Natural killer cell (primary cell): ENCODE data around the gene CTRB1. TPM values are rescaled to one million over a fixed set of nuclear protein-coding genes. Genes with fewer than 3 reads are reported as not detected.

Source experiments
- ATAC-seq, 3 donors: fragments of 150-1000 bp in 2 of 3; fragments of 200-7000 bp in 1 of 3; cut with Tn5 transposase; 1 replicate in 1 of 3; 2 replicates in 2 of 3; pipeline ENCODE4 v1.10.0; 2021; ENCODE audit warnings: mild to moderate bottlenecking in 2 of 3, moderate library complexity in 2 of 3
- DNase-seq, 2 donors: peaks; one replicate each; pipeline versions ENCODE4 v3.0.0 to v3.0.0-alpha.2; 2013 to 2021; ENCODE audit warnings: mixed read lengths in 1 of 2
- H3K27ac ChIP-seq: one replicate; pipeline ENCODE4 v1.5.1; 2013; ENCODE audit warnings: mild to moderate bottlenecking, low read length
- H3K27me3 ChIP-seq: one replicate; pipeline ENCODE4 v1.6.1; 2013; ENCODE audit warnings: low read length; ENCODE audit not compliant: control insufficient read depth, insufficient read depth
- H3K36me3 ChIP-seq: one replicate; pipeline ENCODE4 v1.6.1; 2013; ENCODE audit warnings: low read length; ENCODE audit not compliant: control insufficient read depth, insufficient read depth
- H3K4me1 ChIP-seq: one replicate; pipeline ENCODE4 v1.6.1; 2013; ENCODE audit warnings: low read length; ENCODE audit not compliant: control insufficient read depth, insufficient read depth
- H3K4me3 ChIP-seq: one replicate; pipeline ENCODE4 v1.5.1; 2013; ENCODE audit warnings: low read length
- H3K9me3 ChIP-seq: one replicate; pipeline ENCODE4 v1.6.1; 2013; ENCODE audit warnings: low read length; ENCODE audit not compliant: control insufficient read depth, insufficient read depth
- H3K27ac Mint-ChIP-seq, 2 donors: one replicate each; pipeline ENCODE4 v1.8.0; 2022; ENCODE audit warnings: mild to moderate bottlenecking in 2 of 2, mixed read lengths in 2 of 2, moderate library complexity in 1 of 2
- H3K27me3 Mint-ChIP-seq, 2 donors: one replicate each; pipeline ENCODE4 v1.8.0; 2022; ENCODE audit warnings: low read depth in 2 of 2, mixed read lengths in 2 of 2
- H3K36me3 Mint-ChIP-seq: one replicate; pipeline ENCODE4 v1.8.0; 2022; ENCODE audit warnings: mixed read lengths
- H3K4me1 Mint-ChIP-seq, 2 donors: one replicate each; pipeline ENCODE4 v1.8.0; 2022; ENCODE audit warnings: mixed read lengths in 2 of 2
- H3K4me3 Mint-ChIP-seq: one replicate; pipeline ENCODE4 v1.8.0; 2022; ENCODE audit warnings: mild to moderate bottlenecking, moderate library complexity, mixed read lengths
- H3K9me3 Mint-ChIP-seq, 2 donors: one replicate each; pipeline ENCODE4 v1.8.0; 2022; ENCODE audit warnings: mixed read lengths in 2 of 2
- WGBS: methylation state at CpG from one replicate; pipeline ENCODE4 v1.1.7; 2013; ENCODE audit warnings: missing lambda C conversion rate; ENCODE audit not compliant: insufficient coverage; 5-methylcytosine and 5-hydroxymethylcytosine counted together
- intact Hi-C: fragments of 100-400 bp; cut with micrococcal nuclease; formaldehyde crosslinking; loops from one replicate; pipeline ENCODE4 v1.14.2; 2022
- total RNA-seq, 4 donors: library from RNA; stranded (reverse); fragments of 120-200 nt in 1 of 4; gene quantifications; one replicate each; pipeline versions ENCODE4 v1.2.3 to v1.2.4, GENCODE V29; 2013 to 2022
- TF ChIP-seq, protein P1 (sequence below): fragments of 200-600 bp; IDR thresholded peaks from one replicate; pipeline ENCODE4 v1.8.0; 2022; ENCODE audit warnings: antibody characterized with exemption

Gene CTRB1
- total RNA-seq, 3 donors from 2014 or later (not counting 1 experiment from before 2014, with no cell fraction given) = not detected

DNA sequence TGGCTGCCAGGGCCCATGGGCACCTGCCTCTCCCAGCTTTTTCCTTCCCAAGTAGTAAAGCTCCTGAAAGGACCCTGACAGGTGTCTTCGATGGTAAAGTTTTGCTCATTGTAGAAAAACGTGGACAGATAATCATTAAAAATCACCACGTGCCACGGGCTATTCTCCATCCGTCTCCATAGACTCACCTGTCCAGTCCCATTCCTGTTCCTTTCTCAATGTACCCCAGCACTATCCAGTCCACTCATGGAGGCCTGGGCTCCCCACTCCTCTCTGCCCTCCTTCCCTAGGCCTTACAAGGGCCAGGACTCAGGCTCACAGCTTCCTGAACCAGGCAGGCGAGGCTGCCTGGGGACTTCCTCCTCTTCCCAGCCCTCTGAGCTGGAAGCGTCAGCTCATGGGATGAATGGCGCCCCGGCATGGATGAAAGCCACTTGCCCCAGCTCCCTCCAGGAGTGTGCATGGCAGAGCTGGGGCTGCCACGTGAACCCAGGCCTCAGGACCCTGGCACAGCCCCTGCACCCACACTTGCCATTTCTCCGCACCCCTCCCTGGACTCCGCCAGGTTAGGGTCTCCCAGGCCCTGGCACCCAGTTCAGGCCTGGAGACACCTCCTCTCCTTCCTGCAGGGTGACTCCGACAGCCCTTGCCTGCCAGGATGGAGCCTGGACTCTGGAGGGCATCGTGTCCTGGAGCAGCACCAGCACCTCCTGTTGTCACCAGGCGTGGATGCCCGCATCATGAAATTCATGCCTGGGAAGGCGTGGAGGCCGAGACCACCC lies 8.8 kb downstream of the CTRB1 start:
- H3K27ac ChIP-seq = no peak overlapping the region
- no peak overlapping the region for H3K4me3 ChIP-seq
- Mint-ChIP-seq H3K9me3 (no peaks in the 10 kb centered on the region), H3K27ac (no peak overlapping the region), H3K4me3 (no peak overlapping the region), H3K36me3 (no peaks in the 10 kb centered on the region), H3K4me1 (no peaks in the 10 kb centered on the region), H3K27me3 (peaks cover 0 to 8% of the 10 kb centered on the region in 2 donors)
- ATAC-seq (no peak), DNase-seq (no peak)
- TF ChIP-seq, protein P1, sequence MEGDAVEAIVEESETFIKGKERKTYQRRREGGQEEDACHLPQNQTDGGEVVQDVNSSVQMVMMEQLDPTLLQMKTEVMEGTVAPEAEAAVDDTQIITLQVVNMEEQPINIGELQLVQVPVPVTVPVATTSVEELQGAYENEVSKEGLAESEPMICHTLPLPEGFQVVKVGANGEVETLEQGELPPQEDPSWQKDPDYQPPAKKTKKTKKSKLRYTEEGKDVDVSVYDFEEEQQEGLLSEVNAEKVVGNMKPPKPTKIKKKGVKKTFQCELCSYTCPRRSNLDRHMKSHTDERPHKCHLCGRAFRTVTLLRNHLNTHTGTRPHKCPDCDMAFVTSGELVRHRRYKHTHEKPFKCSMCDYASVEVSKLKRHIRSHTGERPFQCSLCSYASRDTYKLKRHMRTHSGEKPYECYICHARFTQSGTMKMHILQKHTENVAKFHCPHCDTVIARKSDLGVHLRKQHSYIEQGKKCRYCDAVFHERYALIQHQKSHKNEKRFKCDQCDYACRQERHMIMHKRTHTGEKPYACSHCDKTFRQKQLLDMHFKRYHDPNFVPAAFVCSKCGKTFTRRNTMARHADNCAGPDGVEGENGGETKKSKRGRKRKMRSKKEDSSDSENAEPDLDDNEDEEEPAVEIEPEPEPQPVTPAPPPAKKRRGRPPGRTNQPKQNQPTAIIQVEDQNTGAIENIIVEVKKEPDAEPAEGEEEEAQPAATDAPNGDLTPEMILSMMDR = no peak
- intact Hi-C loops = no loop called here
- WGBS = 79% methylated on average over 18 of the region's 18 CpGs
- no peaks in the 10 kb centered on the region for H3K4me1 ChIP-seq
- no peaks in the 10 kb centered on the region for H3K9me3 ChIP-seq
- H3K36me3 ChIP-seq = no peaks in the 10 kb centered on the region
- H3K27me3 ChIP-seq = no peaks in the 10 kb centered on the region

DNA sequence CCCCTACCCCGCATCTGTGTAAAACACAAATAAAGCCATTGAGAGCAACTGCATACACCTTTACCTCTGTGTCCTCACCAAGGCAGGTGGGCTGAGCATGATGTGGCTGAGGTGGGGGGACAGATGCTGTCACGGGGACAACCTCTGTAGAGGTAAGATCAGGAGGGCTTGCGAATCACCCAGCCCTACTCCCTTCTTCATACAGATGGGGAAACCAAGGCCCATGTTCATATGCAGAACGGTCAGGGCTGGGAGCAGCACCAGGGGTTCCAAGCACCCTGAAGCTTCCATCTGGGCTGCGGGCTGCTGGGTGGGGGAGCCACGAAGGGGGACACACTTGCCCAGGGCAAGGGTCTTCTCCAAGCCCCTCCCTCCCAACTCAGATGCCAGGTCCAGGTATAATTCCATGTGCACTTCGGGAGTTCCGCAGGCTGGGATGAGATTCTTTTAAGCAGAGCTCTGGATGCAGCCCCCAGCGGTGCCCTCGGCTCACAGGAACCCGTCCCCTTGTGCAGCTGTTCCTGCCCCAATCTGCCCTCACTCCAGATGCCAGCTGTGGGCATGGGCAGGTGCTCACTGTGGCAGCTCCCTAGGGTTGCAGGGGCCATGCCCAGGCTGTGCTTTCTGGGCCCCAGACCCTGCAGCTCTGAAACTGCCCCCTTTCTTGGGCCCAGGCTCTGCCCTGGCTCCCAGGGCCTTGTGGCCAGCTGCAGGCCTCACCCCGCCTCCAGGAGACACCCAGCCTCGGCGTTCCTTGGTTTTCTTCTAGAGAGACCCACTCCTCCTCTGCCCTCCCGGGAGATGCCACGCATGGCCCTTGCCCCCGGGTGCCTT lies 9.6 kb downstream of the CTRB1 start:
- Histone ChIP-seq H3K4me1 (no peaks in the 10 kb centered on the region), H3K27me3 (no peaks in the 10 kb centered on the region), H3K4me3 (no peak overlapping the region), H3K9me3 (no peaks in the 10 kb centered on the region), H3K36me3 (no peaks in the 10 kb centered on the region), H3K27ac (no peak overlapping the region)
- Mint-ChIP-seq H3K9me3 (no peaks in the 10 kb centered on the region), H3K36me3 (no peaks in the 10 kb centered on the region), H3K4me1 (no peaks in the 10 kb centered on the region), H3K27me3 (peaks cover 0 to 8% of the 10 kb centered on the region in 2 donors), H3K27ac (no peak overlapping the region), H3K4me3 (no peak overlapping the region)
- TF ChIP-seq, protein P1 = no peak
- DNase-seq (no peak), ATAC-seq (no peak)
- 89% methylated on average over 16 of the region's 17 CpGs for WGBS
- intact Hi-C loops = no loop called here

DNA sequence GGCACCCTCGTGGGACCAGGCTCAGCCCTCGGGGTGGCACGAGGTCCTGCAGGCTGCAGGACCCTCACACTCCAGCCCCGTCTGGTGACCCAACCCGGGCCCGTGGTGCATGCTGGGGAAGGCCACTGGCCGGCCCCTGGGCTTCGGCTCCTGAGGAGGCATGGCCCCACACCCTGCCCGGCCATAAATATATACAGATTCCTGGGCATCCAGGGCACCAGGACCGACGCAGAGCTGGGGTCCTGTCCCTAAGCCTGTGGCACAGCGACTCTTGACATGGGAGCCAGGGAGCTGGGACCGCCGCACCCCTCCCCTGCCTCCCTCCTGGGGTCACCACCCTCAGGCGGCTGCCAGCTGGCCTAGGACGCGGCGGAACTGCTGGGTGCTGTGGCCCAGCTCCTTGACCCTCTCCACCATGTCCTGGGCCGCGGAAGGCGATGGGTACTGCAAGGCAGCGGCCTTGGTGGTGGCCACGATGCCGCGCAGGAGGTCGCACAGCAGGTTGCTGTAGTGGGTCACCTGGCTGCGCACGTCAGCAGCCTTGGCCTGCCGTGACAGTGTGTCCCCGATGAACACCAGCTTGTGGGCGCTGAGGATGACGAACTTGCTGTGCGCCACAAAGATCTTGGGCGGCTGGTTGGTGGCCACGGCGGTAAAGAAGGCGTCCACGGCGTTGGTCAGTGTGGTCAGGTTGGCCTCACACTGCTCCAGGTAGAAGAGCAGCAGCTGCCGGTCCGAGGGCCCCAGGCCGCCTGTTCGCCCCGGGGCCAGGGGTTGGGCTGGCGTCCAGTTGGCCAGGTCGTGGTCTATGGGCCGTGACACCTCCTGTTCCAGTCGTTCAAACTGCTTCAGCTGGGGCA lies 10.6 kb downstream of the CTRB1 start:
- Histone ChIP-seq H3K36me3 (no peaks in the 10 kb centered on the region), H3K27ac (no peak overlapping the region), H3K4me3 (no peak overlapping the region), H3K9me3 (no peaks in the 10 kb centered on the region), H3K4me1 (peaks cover 6% of the 10 kb centered on the region), H3K27me3 (peaks cover 1% of the 10 kb centered on the region)
- H3K4me1 Mint-ChIP-seq = peaks cover 0 to 7% of the 10 kb centered on the region in 2 donors
- 93% methylated on average over 48 of the region's 48 CpGs for WGBS
- DNase-seq (no peak), ATAC-seq (no peak)
- no peaks in the 10 kb centered on the region for H3K36me3 Mint-ChIP-seq
- H3K27ac Mint-ChIP-seq = no peak overlapping the region
- H3K27me3 Mint-ChIP-seq = peaks cover 0 to 11% of the 10 kb centered on the region in 2 donors
- intact Hi-C loops = loop anchor here (5.0 kb wide), 2 partner anchors 32 to 173 kb away; no protein-coding TSS in a partner anchor
- no peak overlapping the region for H3K4me3 Mint-ChIP-seq
- no peaks in the 10 kb centered on the region for H3K9me3 Mint-ChIP-seq
- TF ChIP-seq, protein P1 = no peak
